Measurements from ENCODE around the gene FBRSL1. TPM values are rescaled to one million over a fixed set of nuclear protein-coding genes. Genes with fewer than 3 reads are reported as not detected.

Gene FBRSL1
- total RNA-seq, 1 experiment from 2014 or later = 15.5 TPM

- DNase-seq (ENCODE audit: low read depth) = no peak
These were observed 5.8 kb downstream of the FBRSL1 start for GRCh38 chr12:132495629-132496357.

- no peak for DNase-seq (ENCODE audit: low read depth)
These were observed 6.4 kb downstream of the FBRSL1 start for GRCh38 chr12:132496358-132496669.

GRCh38 chr12:132496710-132497109 is 6.8 kb downstream of the FBRSL1 start:
- DNase-seq (ENCODE audit: low read depth) = no peak

- DNase-seq (ENCODE audit: low read depth) = no peak
These were observed 7.8 kb downstream of the FBRSL1 start for GRCh38 chr12:132497514-132498405.

- DNase-seq (ENCODE audit: low read depth) = no peak
These were observed 9.0 kb downstream of the FBRSL1 start for GRCh38 chr12:132498931-132499330.

- no peak for DNase-seq (ENCODE audit: low read depth)
These were observed 10.3 kb downstream of the FBRSL1 start for GRCh38 chr12:132500142-132500855.

- DNase-seq (ENCODE audit: low read depth) = no peak
These were observed 10.9 kb downstream of the FBRSL1 start for GRCh38 chr12:132500856-132501180.

GRCh38 chr12:132501204-132501940 is 11.4 kb downstream of the FBRSL1 start:
- DNase-seq (ENCODE audit: low read depth) = no peak

GRCh38 chr12:132502149-132502881 is 12.4 kb downstream of the FBRSL1 start:
- DNase-seq (ENCODE audit: low read depth) = no peak

GRCh38 chr12:132502882-132503193 is 12.9 kb downstream of the FBRSL1 start:
- no peak for DNase-seq (ENCODE audit: low read depth)

GRCh38 chr12:132503618-132504204 is 13.8 kb downstream of the FBRSL1 start:
- DNase-seq (ENCODE audit: low read depth) = no peak

- DNase-seq (ENCODE audit: low read depth) = no peak
These were observed 15.3 kb downstream of the FBRSL1 start for GRCh38 chr12:132505105-132505851.

GRCh38 chr12:132505852-132506219 is 15.9 kb downstream of the FBRSL1 start:
- no peak for DNase-seq (ENCODE audit: low read depth)

- no peak for DNase-seq (ENCODE audit: low read depth)
These were observed 16.6 kb downstream of the FBRSL1 start for GRCh38 chr12:132506328-132507160.

- DNase-seq (ENCODE audit: low read depth) = no peak
These were observed 17.2 kb downstream of the FBRSL1 start for GRCh38 chr12:132507161-132507538.

GRCh38 chr12:132507656-132508490 is 17.9 kb downstream of the FBRSL1 start:
- no peak for DNase-seq (ENCODE audit: low read depth)

GRCh38 chr12:132508491-132508740 is 18.5 kb downstream of the FBRSL1 start:
- DNase-seq (ENCODE audit: low read depth) = no peak
